ENCODE measurements around the gene EPHB1.

DNA sequence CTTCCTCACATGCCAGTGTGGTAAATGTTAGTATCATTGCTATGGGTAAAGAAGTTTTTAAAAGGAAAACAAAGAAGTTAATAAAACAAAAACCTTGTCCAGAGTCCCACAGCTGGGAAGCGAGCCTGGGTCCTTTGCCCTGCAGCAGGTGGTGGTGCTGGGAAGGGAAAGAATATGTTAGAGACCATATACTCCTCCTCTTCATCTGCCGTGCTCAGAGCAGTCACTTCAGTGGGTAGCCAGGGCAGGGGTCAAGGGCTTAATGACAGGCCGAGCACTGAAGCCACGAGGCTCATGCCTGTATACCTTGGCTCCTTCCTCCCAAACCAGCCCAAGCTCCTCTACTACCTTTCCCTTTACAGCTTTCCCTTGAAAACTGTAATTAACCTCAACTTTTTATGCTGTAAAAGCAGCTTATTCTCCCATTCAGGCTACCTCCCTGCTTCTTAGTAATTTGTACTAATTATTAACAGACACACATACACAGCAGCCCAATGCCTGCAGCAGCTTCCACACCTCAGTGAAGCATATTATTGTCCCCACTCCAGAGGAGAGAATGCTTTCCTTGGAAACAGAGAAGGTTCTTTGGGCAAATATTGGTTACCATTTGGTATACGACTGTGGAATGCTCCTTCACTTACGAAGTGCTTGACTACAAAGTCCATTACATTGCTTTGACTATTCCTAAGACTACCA, 362.1 kb downstream of the EPHB1 start:
- TF ChIP-seq, protein P1, sequence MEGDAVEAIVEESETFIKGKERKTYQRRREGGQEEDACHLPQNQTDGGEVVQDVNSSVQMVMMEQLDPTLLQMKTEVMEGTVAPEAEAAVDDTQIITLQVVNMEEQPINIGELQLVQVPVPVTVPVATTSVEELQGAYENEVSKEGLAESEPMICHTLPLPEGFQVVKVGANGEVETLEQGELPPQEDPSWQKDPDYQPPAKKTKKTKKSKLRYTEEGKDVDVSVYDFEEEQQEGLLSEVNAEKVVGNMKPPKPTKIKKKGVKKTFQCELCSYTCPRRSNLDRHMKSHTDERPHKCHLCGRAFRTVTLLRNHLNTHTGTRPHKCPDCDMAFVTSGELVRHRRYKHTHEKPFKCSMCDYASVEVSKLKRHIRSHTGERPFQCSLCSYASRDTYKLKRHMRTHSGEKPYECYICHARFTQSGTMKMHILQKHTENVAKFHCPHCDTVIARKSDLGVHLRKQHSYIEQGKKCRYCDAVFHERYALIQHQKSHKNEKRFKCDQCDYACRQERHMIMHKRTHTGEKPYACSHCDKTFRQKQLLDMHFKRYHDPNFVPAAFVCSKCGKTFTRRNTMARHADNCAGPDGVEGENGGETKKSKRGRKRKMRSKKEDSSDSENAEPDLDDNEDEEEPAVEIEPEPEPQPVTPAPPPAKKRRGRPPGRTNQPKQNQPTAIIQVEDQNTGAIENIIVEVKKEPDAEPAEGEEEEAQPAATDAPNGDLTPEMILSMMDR (IDR thresholded peaks at IDR 0.05), result no peak
- TF ChIP-seq POLR2A (IDR thresholded peaks at IDR 0.05), result no peak

Measured in uterus (tissue), 2 donors.